Medulla oblongata (tissue), 1 donor: ENCODE results near the gene DOCK9.
"Not testable (repeated sequence)": the region's sequence is repeated elsewhere in the genome, so short reads cannot be mapped to it uniquely, and the experiment has no call there.

Source experiments
- DNase-seq: peaks from one replicate; pipeline ENCODE4 v3.0.0-alpha.2; 2015; ENCODE audit errors: extremely low spot score

Gene DOCK9

DNA sequence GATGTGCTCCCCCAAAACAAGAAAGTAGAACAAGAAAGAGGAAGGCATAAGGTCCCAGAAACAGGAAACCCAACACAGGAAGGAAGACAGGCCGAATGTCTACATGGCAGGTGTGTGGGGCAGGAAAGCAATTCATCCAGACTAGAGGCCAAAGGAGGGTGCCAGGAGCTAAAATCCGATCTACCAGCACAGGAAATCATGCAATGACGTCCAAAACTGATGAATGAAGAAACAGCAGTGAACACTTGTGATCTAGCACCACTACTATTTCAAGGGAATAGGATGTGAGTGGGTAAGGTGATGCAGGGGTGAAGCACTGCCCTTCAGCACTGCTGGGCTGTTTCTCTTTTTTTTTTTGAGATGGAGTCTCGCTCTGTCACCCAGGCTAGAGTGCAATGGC, 59.1 kb downstream of the DOCK9 start:
- no peak for DNase-seq

DNA sequence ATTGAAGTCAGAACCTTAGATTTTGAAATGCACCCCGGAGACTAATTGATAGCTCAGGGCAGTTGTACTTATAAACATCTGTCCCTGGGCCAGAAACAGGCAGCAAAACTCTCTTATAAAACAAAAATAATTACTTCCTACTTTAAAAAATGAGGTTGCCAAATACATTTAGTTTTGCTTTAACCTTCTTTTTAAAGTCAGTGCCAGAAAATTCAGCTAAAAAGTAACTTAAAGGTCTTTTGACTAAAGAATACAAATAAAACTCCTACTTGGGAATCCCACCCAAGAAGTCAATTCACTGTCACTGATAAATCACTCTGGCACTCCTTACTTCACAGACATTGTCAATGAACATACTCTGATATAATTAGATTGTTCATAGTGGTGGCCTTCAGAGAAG, 60.7 kb downstream of the DOCK9 start:
- no peak for DNase-seq

DNA sequence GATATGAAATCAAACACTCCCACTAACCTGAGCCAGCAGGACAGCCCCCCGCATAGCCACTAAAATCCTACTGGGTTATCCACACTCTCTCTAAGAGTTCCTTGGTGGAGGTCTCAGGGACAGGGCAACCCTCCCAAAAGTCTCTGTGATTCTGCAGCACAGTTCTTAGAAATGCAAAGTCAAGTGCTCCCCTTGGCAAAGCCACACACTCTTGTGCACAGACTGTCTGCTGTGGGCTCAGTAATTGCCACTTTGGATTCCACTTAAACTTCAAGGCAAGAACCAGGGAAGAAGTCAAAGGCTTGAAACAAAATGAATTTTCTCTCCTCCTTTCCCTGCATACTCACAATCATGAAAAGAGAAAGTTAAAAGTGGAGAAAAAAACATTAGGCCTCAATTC, 61.5 kb downstream of the DOCK9 start:
- DNase-seq, result no peak

DNA sequence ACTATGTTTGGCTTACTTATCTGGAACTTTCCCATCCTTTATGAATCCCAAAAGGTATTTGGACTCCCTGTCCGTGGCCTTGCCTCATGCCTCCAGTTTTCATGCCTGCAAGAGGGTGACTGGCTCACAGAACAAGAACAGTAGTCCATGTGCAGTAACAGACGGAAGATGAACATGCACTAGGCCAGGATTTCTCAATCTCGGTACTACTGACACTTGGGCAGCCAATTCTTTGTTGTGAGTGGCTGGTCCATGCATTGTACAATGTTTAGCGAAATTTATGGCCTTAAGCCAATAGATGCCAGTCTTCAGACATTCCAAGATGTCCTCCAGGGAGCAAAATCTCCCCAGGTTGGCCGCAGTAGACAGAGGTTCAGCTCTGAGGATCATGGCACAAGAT, 61.9 kb downstream of the DOCK9 start:
- no peak for DNase-seq

DNA sequence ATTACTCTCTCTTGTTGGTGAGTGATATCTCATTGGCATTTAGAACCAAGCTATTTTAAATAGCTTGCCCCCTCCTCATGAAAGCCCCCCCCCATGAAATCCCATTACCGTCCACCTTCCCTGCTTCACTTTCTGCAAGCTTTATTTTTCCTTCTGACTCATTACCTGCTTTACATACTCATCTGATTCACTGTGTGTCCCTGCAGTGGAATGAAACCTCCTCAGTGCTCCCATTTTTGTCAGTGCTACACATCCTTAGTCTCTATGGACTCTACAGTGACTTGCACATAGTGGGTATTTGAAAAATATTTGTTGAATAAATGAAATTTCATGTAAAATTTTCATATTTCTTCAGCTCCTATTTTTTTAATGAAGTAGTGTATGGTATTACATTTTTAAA, 62.3 kb downstream of the DOCK9 start:
- DNase-seq, result no peak

DNA sequence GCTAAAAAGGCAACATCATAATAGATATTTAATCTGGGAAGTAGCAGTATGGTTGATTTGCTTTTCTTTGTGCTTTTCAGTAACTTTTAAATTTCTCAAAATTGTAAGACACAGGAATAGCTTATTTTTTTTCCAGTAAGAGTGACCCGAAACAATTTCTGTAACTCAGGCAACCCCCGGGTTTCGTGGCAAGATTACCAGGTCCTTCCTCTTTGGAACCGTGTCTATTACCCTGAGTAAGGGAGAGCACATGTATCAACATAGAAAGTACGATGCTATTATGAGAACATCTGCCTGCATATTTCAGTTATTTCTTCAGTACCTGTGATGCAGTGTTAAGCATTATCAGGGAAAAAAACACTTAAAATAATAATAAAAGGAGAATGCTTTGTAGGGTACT, 64.1 kb downstream of the DOCK9 start:
- DNase-seq, result no peak

DNA sequence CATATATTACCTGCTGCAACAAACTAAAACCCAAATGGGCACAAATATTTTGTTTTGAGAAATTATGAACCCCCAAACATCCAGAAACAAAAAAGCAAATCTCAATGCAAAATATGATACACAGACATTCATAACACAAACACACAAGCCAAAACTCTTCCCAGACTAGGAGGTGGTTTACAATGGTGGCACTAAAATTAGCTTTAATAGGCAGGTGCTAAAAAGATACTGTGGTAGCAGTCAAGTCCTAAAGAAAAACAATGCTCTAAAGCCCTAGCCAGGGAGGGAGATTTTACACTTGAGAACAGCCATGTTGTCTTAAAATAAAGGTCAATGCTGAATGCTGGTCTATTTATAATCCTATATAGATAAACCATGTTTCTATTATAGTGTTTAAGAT, 65.0 kb downstream of the DOCK9 start:
- DNase-seq, result no peak

DNA sequence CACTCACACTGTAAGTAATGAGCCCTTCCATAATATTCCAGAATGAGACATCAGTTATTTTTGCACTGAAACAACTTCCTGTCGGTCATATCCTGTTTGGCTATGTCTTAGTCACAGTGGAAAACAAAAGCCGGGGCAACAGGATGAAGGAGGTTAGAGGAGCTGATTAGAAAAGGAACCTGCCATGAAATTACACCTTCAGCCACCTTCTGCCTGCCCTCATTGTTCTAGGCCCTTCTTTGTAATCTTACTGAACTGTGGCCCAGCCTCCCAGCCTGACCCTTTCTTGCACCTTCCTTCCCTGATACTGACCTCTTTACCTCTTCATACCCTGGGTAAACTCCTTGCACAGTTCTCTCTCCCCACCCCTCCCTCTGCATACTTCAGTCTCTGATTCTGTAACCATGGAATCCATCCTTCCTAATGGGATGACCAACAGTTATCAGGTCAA, 67.3 kb downstream of the DOCK9 start:
- DNase-seq, result no peak

DNA sequence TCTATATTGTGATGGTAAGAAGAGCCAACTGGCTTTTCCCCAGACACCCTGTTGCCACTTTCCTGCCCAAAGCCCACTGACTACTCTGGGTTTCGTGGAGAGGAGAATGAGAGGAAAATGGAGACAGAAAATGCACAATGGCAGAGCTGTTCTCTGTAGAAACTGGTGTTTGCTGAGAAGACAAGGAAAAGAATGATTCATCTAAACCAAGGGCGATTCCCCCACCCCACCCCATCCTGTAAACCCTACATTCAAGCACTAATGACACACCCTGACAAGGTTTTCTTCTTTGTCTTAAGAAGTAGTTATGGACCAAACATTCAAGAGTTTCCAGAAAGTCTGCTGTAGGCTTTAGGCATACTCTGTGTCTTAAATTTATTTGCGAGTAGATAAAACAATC, 68.8 kb downstream of the DOCK9 start:
- DNase-seq, result no peak

DNA sequence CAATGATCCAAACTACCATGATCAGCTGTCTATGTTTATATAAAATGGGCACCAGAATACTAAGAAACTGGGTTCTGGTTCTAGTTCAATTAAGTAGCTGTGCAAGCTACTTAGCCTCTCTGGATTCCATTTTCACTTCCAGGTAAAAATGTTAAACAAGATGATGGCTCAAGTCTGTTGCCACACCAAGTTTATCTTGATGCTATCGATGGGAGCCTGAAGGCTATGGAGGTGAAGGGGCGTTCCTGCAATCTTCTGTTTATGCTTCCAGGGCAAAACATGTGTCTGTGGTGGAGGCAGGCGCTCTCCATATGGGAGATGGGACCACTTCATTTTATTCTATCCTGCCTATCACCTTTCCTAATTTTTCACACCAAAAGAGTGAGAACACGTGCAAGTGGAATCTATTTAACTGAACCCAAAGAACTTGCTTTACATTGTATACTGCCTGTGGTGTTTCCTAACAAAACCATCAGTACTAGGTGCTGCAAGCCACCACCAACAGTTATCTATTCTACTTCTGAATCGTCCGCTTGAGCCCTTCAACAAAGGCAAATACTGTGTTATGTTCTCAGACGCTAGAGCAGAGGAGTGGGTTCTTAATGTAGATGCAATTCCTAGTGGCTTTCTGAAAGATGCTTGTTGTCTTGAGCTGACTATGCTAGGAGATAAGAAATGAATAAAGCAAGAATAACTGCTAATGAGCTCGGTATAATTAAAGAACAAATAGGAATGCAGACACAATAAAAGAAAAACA, 70.9 kb downstream of the DOCK9 start:
- peak; percentile 55 for DNase-seq

DNA sequence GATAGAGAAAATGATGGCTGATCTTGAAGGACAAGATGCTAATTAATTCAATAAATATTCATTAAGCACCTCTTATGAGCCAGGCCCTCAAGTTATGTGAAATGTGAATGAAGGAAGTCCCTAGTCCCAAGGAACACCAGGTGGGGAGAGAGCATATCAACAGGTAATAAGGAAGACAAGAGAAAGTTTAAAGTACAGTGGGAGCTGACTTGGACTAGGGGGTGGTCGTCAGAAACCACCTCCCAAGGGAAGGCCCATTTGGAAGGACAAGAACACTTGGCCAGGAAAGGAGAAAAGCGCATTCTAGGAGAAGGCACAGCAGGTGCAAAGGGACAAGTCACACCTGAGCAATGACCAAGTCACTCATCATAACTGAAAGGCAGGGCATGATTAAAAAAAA, 72.7 kb downstream of the DOCK9 start:
- DNase-seq, result no peak

DNA sequence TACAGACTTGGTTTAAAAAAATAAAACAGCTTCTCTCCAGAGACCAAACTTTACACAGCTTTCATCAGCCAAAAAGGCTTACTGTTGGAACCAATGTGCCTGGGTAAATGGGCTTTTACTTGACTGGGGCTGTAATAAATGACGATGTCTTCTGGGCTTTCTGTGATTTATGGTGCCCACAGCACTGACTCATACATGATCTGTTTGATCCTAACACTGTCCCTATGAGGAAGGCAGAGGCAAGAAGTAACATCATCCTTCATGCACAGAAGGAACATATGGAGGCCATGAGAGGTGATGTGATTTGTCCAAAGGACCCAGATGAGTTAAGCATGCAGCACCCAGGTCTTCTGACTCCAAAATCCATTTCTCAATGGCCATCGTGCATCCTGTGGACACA, 77.4 kb downstream of the DOCK9 start:
- DNase-seq, result no peak

DNA sequence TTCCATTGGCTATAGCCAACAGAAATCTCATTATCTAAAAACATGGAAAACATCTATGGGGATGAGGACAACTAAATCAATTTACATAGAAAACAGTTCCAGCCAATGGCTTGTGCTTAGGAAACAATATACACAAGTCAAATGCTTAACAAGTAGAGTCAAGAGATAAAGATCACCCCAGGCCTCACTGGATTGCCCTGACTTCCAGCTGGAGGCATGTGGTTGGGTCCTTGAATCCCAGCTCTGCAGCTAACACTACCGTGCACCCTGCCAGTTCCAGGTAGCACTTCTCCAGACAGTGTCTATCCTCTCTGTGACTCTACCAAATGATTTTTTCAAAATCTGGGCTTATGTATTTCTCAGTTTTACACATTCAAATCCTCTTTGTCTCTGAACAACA, 80.2 kb downstream of the DOCK9 start:
- DNase-seq, result no peak

DNA sequence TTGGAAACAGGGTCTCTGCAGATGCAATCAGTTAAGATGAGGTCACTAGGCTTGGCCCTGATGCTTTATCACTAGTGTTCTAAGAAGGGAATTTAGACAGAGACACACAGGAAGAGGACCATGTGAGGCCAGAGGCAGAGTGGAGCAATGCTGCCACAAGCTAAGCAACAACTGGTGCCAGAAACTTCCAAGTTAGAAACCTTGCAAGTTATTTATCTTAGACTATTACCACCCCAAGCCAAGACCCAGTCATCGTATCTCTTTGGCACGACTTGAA, 81.1 kb downstream of the DOCK9 start:
- DNase-seq, result no peak

DNA sequence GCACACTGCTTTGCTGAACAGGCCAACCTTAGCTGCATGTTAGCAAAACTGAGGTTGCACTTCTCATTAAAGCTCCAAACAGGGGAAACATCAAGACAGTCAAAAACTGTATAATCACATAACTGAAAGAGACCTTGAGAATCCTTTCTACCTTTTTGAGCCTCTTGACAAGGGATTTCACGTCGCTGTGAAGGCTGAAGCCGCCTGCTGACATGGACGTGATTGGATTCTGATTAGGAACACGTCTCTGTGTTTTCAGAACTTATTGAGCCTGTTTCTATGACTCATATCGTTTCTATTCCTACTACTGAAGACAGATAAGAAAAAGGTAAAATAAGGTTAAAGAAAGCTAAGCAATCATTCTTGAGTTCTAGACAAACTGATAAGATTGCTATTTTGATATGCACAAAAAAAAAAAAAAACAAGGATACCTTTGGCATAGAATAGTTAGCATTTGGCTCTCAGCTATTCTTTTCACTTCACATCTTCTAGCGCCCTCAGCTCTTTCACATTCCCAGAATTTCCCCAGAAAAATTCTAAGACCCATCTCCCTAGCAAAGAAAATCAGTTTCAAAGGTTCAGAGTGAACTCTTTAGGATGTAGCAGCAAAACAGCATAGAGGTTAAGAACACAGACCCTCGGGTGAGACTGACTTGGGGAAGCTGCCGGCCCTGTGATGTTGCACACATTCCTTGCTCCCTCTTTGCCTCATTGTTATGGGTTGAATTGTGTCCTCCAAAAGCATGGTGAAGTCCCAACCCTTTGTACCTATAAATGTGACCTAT, 81.6 kb downstream of the DOCK9 start:
- no peak for DNase-seq

DNA sequence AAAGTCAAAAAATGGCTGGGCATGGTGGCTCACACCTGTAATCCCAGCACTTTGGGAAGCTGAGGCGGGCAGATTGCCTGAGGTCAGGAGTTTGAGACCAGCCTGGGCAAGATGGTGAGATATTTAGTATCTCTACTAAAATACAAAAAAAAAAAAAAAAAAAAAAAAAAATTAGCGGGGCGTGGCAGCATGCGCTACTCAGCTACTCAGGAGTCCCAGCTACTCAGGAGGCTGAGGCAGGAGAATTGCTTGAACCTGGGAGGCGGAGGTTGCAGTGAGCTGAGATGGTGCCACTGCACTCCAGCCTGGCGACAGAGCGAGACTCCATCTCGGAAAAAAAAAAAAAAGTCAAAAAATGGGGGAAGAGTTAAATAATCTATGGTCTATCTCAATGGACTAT, 83.0 kb downstream of the DOCK9 start:
- not testable (repeated sequence) for DNase-seq

DNA sequence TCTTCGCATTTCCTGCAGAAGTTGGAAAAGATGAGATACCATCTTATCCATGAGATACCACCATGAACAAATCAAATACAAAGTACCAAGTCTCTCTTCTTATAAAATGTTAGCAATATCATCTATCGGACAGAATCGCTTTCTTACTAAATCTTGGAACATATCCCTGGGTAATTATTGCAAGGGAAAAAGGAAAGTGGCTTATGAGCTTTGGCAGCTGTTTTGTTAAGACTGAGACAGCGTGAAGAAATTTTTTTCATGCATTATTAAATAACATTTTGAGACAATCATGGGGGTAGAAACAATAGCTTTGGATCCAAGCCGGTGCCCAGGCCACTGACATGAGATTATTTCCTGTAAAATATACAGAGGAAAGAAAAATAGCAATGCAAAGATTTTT, 84.5 kb downstream of the DOCK9 start:
- DNase-seq, result no peak

DNA sequence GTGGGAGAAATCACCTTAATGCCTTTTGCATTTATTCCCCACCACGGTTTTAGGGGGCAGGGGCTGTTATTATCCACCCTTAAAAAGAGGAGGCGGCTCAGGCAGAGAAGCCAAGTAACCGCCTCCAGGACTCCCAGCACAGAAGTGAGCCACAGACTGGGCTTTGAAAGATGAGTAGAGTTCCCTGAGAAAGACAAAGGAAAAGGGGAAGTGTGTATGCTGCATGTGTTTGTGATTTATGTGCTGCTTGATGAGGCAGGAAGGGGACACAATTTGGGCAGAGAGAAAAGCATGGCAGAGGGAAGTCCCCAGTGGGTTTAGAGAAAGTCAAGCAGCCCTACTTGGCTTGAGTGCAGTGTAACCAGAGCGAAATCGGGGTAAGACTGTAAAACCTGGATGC, 85.0 kb downstream of the DOCK9 start:
- DNase-seq, result no peak

DNA sequence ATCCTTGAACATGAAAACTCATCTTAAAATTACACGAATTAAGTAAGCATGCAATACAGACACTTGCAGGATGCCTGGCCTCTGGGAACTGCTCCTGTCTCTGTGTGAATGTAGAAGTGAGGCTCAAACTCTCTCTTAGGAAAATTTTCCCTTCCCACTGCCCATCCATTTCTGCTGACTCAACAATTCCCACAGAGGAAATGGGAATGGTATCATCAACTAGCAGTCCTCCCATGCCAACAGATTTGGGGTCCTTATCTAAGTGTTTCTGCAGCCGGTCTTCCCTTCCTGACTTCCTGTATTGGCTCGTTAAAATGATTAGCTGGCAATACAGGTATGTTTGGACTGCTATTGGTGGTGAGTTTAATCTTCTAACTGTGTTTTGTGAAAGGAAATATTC, 85.8 kb downstream of the DOCK9 start:
- DNase-seq, result no peak

DNA sequence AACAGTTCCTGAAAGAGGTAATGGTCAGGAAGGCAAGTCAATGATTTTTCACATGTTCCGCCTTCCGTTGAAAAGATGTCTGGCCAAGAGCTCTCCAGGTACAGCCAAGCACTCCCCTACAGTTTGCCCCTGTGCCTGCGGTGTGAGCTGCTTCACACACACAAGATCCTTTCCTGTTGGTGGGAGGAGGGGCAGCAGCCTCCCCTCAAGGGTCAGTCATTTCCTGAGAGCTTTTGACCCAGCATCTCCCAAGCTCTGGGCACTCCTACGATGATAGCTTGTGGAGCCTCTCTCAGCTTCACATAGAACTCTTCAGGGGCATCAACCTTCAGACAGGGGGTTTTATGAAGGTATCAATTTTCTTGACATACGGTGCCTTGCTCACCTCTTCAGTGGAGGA, 86.9 kb downstream of the DOCK9 start:
- DNase-seq, result no peak

DNA sequence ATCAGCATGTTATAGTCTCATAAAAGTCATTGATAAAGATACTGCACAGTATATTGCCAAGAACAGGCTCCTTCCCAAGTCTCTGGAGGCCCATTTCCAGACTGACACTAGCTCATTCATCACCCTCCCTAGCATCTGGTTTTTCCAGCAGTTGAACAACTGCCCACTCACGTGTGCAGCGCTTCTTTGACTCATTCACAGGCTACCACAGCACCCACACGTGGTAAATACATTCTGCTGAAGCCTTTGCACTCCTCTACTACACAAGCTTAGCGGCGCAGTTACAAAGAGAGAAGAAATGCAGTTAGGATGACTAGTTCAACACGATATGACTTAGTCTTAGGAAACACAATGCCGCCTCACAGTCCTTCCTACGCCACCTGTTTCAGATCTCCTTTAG, 87.7 kb downstream of the DOCK9 start:
- DNase-seq, result peak; percentile 79

DNA sequence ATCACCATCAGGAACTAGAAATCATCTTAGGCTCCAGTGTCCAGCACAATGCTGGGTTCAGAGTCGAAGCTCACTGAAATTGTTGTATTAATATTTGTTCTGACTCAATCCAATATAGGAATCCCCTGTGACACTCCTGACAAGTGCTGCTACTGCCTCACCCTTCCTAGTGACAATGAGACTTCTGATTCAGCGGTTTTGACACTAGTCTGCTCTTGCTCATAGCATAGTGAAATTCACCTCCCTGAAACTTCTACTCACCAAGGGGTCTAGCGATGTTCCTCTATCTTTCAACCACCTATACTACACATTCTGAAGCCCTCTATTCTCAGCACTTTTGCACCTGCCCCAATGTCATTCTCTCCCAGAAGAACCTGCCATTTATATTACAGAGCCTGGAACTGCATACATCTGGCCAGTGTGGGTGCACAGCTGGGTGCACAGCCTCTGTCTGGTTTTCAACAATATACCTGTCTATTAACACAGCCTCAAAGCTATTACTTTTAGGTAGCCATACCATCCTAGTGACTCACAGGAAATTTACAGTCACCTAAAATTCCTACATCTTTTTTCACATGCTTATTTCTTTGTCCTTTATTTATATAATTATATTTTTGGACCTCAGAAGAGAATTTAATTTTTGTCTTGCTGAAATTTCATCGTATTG, 88.3 kb downstream of the DOCK9 start:
- no peak for DNase-seq

DNA sequence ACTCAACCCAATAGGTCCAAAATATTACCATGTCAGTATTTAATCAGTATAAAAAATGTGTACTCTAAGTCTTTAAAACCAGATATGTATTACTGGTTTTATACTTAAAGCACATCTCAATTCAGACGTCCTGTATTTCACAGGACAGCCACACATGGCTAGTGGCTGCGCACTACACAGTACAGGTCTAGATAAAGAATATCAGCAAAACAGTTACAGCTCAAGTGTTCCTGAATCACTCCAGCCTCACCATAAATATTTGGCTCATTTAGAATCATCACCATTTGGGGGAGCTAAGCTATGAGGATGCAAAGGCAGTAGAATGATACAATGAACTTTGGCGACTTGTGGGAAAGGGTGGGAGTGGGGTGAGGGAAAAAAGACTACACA, 89.0 kb downstream of the DOCK9 start:
- no peak for DNase-seq
